BJ (cell line): ENCODE results near the gene KIF20B. TPM values are rescaled to one million over a fixed set of nuclear protein-coding genes. Genes with fewer than 3 reads are reported as not detected.
"Not testable (repeated sequence)": the region's sequence is repeated elsewhere in the genome, so short reads cannot be mapped to it uniquely, and the experiment has no call there.

Source experiments
- CTCF ChIA-PET: fragments of 350-600 bp; formaldehyde crosslinking; extraction: SDS; loops from one replicate; lab custom pipeline; 2021; ENCODE audit warnings: antibody characterized with exemption, inconsistent platforms; lab: Yijun Ruan, JAX
- POLR2A ChIA-PET: fragments of 300-600 bp; sonication (Branson Sonifier 250); formaldehyde crosslinking; extraction: SDS; loops from one replicate; lab custom pipeline; 2021; ENCODE audit warnings: antibody characterized with exemption; lab: Charles Lee
- DNase-seq: peaks from one replicate; pipeline ENCODE4 v3.0.0-alpha.2; 2011; ENCODE audit warnings: low read depth
- H3K27me3 ChIP-seq: 2 replicates; pipeline ENCODE4 v1.6.0; 2011; ENCODE audit warnings: low read length; ENCODE audit not compliant: control insufficient read depth, insufficient read depth
- H3K36me3 ChIP-seq: 2 replicates; pipeline ENCODE4 v1.5.1; 2011; ENCODE audit warnings: low read length; ENCODE audit not compliant: control insufficient read depth, insufficient read depth
- H3K4me3 ChIP-seq: 2 replicates; pipeline ENCODE4 v1.5.1; 2011; ENCODE audit warnings: low read depth, mild to moderate bottlenecking, control low read depth, low read length
- CTCF ChIP-seq: IDR thresholded peaks from 2 replicates; pipeline ENCODE4 v1.5.1; 2011; ENCODE audit warnings: low read depth, mild to moderate bottlenecking, control low read depth, inconsistent platforms, low read length, moderate library complexity; ENCODE audit not compliant: insufficient read depth
- polyA plus RNA-seq: library from polyadenylated mRNA; depleted of rRNA; stranded (reverse); fragments of >200 nt; gene quantifications from 2 replicates; pipeline ENCODE4 v1.2.3, GENCODE V29; 2011

The KIF20B gene
- polyA plus RNA-seq, 1 experiment, result 1.4 TPM

- TF ChIP-seq CTCF, result no peak
- POLR2A ChIA-PET, result no interaction called here
- no peak for DNase-seq
Measured at GRCh38 chr10:89759531-89759930, 58.1 kb downstream of the KIF20B start.

GRCh38 chr10:89763671-89764070 lies 62.3 kb downstream of the KIF20B start:
- H3K36me3 ChIP-seq, POLR2A ChIA-PET, H3K27me3 ChIP-seq, CTCF ChIA-PET, H3K4me3 ChIP-seq, DNase-seq: not testable (repeated sequence)

More at GRCh38 chr10:89759531-89759930, 58.1 kb downstream of the KIF20B start:
- Histone ChIP-seq H3K4me3 (no peak overlapping the region), H3K36me3 (no peaks in the 10 kb centered on the region), H3K27me3 (no peaks in the 10 kb centered on the region)
- CTCF ChIA-PET, result no interaction called here

- no peak for TF ChIP-seq CTCF
- ChIA-PET CTCF (no interaction called here), POLR2A (interaction anchor here (0.6 kb wide), 1 partner anchor 283 kb away, joined by 18 read pairs; no protein-coding TSS in a partner anchor)
- Histone ChIP-seq H3K36me3 (no peaks in the 10 kb centered on the region), H3K27me3 (no peaks in the 10 kb centered on the region), H3K4me3 (no peak overlapping the region)
- no peak for DNase-seq
Measured at GRCh38 chr10:89771684-89772083, 70.3 kb downstream of the KIF20B start.

GRCh38 chr10:89773081-89773480 lies 71.7 kb downstream of the KIF20B start:
- no peak overlapping the region for H3K4me3 ChIP-seq
- H3K36me3 ChIP-seq, result no peaks in the 10 kb centered on the region
- DNase-seq, result no peak
- CTCF ChIA-PET, result no interaction called here
- TF ChIP-seq CTCF, result no peak
- POLR2A ChIA-PET, result interaction anchor here (0.5 kb wide), 1 partner anchor 399 kb away, joined by 4 read pairs; no protein-coding TSS in a partner anchor
- no peaks in the 10 kb centered on the region for H3K27me3 ChIP-seq

GRCh38 chr10:89776665-89777064 lies 75.3 kb downstream of the KIF20B start:
- CTCF ChIA-PET, result no interaction called here

More at GRCh38 chr10:89776665-89777064, 75.3 kb downstream of the KIF20B start:
- Histone ChIP-seq H3K27me3 (no peaks in the 10 kb centered on the region), H3K36me3 (no peaks in the 10 kb centered on the region), H3K4me3 (no peak overlapping the region)
- DNase-seq, result no peak
- POLR2A ChIA-PET, result no interaction called here
- no peak for TF ChIP-seq CTCF
